Stimulated activated naive CD4-positive, alpha-beta T cell (primary cell): Measurements from ENCODE around the gene ATP6V1F.

Experiments used
- DNase-seq, 6 experiments: peaks; one replicate each; lab custom pipeline; 2025; lab: John Stamatoyannopoulos, UW

ATP6V1F gene

DNA sequence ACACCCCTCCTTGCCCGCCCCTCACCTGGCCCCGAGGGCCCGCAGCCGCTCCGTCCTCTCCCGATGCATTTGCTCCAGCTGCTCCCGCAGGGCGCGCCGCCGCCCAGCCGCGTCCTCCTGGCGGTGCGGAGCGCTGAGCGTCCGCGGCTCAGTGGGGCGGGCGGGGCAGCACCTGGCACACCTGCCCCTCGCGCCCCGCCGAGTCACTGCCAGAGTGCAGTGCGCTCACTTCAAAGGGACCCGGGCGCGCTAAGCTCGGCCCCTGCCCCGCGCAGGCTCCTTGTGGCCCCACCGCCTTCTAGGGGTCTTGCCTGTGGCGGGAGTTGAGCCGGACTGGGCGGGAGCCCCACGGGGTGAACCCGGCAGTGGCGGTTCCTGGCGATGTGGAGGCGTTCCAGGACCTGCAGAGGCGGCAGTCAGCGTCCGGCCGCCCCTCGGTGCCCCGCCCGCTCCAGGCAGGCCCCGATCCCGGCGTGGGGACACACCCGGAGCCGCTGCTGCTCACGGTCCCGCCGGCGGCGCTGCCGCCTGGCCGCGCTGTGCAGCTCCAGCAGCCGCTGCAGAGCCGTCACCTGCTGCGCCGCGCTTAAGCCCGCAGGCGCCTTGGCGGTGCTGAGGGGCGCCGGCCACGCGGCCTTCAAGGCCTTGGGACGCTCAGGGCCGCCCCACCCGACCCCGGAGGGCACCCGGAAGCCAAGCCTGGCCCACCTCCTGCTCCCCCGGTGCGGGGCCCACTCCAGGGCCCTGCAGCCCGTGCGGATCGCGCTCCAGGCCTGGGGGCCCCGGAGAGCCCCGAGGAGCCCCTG lies 6.7 kb downstream of the ATP6V1F start:
- DNase-seq, result peak in 5 of 6 experiments; percentile 23 to 58 (median 33)

DNA sequence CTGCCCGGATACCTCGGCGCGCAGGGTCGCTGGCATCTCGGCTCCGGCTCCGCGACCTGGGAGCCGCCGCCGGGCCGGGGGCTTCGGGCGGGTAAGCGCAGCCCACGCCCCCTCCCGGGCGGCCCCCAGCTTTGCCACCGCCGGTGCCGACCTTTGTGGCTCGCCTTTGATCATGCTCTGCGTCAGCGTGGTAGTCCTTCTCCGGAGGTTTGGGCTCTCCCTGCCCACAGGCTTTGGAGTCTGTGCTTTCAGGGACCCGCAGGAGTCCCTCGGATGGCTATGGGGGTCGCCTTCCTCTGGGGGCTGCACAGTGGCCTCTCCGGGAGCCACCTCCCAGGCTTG lies 7.3 kb downstream of the ATP6V1F start:
- no peak for DNase-seq

DNA sequence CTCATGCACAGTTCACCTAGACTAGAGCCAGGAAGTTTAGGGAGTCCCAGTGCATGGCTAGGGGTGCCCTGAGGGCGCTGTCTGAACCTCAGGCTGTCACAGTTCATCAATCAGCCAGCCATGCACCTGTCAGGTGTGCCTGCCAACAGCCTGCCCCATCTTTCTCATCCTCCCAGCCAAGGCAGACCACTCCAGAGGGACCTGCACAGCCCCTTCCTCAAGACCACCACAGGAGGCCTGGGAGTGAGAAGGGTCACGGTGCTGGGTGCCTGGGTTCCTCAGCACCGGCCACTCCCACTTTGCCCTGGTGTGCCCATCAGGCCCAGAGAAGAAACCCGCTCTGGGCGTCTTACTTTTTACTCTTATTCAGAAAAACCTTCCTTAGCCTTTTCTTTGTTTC lies 8.4 kb downstream of the ATP6V1F start:
- no peak for DNase-seq

- no peak for DNase-seq
Measured at GRCh38 chr7:128872394-128872824, 9.8 kb downstream of the ATP6V1F start.

GRCh38 chr7:128873234-128873633 lies 10.6 kb downstream of the ATP6V1F start:
- DNase-seq, result no peak

DNA sequence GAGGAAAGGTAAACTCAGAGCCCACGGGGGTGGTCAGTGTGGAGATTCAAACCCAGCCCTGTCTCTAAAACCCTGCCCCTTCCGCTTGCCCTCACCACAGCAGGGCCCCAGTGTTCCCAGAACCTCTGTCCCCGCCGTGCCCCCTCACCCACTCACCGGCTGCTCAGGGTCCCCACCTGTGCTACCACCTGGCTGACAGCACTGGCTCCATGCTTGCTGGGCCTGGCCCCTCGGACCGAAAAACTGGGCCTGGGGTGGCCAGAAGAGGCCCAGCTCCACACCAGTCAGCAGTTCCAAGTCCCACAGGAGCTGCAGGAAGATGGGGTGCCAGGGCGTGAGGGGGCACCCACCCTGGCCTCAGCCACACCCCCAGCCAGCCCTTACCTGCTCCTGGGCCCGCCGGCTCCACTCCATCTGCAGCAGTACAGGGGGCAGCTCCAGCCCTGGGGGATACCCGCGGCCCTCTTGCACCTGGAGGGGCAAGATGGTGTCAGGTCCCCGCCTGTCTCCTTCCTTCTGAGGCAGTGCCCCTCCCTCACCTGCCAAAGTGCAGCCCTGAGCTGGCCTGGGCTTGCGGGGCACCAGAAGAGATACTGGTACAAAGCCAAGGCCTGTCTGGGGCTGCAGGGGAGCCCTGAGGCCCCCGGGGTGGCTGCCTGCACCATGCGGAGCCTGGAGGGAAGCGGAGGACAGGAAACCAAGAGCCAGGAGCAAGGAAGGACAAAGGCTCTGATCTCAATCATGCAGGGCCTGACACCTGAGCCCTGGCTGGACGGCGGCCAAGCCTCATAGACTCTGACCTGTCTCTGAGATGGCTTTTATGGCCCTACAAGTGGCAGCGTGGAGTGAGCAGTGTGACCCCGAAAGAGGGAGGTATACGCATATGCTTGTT lies 11.7 kb downstream of the ATP6V1F start:
- DNase-seq, result no peak

GRCh38 chr7:128875523-128875948 lies 12.9 kb downstream of the ATP6V1F start:
- no peak for DNase-seq

- no peak for DNase-seq
Measured at GRCh38 chr7:128876127-128876526, 13.5 kb downstream of the ATP6V1F start.

GRCh38 chr7:128876586-128876977 lies 13.9 kb downstream of the ATP6V1F start:
- DNase-seq, result no peak

DNA sequence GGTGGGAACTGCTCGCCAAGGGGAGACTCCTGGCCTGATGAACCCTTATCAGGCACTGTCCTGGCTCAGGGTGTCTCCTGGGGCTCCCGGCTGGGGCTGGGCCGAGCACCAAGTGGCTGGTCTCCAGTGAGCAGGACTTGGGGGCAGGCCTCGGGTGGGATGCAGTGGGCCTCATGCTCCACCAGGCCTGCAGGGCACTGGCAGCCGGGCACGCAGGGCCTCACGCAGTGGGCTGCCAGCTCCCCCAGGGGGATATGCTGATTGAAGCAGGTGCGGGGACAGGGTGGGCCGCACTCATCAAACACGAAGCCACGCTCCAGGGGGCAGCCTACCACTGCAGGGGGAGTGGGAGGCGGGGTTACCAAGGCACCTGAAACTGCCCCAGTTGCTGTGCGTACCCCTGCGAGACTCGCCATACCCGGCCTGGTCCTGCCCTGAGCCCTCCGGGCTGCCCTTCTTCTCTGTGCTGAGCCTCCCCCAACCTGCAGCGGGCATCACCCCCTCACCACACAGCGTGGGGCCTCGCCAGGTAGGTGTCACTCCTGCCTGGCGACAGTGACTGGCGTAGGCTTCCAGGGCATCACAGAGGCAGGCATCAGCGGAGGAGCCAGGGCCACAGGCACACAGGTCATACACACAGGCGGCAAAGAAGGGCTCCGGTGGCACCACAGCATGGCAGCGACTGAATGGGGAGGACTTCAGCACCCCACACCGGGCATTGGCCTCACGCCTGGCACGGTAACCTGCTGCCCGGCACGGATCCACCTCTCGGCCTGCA lies 14.5 kb downstream of the ATP6V1F start:
- DNase-seq, result no peak

DNA sequence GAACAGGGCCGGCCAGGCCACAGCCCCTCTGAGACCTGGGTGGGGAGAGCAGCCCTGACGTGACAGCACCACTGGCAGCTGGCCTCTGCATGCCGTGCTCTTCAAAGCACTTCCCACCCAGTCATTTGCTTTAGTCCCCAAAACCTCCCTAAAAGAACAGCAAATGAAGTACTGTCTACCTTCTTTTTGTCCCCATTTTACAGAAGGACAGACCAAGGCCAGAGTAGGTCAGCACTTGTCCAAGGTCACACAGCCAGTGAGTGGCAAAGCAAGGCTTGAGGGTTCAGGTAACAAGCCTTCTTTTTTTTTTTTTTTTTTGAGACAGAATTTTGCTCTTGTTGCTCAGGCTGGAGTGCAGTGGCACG lies 15.1 kb downstream of the ATP6V1F start:
- no peak for DNase-seq

DNA sequence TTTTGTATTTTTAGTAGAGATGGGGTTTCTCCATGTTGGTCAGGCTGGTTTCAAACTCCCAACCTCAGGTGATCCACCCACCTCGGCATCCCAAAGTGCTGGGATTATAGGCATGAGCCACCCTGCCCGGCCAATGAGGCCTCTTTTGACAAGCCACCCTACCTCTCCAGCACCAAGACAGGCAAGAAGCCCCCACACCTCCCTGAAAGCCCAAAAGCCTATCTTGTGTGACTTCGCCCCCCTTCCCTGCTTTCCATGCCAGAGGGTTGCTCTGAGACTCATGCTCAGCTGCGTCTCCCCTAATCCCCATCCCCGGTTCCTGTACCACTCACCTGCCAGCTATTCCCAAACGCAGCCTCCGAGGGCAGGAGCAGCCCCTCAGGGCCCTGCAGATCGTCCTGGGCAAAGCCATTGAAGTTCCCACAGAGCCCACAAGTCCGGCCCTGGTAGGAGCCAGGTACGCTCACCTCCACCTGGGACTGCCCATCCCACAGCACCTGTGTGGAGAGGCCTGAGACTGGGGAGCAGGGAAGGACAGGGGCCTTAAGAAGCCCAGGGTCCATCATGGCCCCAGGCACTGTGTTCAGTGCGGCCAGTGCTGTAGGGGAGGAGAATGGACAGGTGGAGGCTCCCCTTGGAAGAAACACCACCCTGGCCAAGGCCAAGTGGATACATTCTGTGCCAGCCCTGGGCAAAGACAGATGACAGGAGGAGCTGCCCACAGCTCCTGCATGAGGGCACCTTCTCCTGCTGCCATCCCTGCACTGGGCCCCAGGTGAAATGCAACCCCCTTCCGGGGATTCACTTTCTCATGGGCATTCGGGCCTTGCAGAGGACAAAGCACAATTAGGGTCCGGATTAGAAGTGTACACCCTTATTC lies 15.8 kb downstream of the ATP6V1F start:
- no peak for DNase-seq

DNA sequence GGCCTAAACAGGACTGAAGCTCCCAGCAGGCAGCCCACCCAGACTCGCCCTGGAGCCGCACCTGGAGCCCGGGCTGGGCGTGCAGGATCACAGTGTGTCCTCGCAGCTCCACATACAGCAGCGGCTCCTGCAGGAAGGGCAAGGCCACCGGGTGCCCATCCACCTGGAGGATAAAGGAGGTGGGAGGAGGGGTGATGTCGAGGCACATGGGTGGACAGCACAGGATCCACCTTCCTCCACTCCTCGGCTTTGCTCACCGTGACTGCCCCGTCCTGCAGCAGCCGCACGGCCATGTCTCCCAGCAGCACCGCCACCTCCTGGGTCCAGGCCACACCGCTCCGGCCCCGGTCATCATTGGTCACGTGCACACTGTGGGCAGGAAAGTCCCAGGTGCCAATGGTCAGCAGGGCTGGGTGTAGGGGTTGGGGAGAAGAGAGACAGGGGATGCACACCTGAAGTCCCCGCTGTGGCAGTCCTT lies 16.8 kb downstream of the ATP6V1F start:
- no peak for DNase-seq

DNA sequence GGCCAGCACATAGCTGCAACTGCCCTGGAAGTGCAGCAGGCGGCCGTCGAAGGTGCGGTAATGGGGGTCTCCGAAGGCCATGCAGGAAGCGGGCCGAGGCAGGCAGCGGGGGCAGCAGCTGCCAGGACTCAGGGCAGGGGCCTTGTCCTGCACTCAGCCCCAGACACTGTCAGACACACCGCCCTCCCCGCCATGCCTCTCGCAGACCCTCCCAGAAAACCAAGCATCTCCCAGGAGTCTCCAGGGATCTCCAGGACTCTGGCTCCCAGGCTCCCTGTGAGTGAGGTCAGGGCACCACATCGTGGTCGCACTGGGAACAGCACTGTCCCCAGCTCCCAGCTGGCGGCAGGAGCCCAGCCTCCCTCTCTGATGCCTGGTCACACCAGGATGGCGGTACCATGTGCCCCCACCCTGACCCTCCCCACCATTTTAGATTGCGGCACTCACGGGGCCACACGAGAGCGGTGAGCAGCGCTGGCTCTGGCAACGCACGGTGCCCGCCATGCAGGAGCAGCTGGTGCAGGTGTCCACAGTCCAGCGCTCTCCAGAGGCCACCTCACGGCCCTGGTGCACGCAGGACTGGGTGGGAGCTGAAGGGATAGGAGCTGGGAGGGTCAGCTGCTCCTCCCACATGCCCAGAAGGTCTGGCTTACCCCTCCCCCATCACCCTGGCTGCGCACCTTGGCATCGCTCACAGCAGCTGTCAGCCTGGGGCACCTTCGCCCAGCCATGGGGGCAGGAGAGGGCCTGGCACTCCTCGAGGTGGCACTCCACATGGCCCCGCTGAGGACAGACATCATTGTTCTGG lies 17.5 kb downstream of the ATP6V1F start:
- no peak for DNase-seq

DNA sequence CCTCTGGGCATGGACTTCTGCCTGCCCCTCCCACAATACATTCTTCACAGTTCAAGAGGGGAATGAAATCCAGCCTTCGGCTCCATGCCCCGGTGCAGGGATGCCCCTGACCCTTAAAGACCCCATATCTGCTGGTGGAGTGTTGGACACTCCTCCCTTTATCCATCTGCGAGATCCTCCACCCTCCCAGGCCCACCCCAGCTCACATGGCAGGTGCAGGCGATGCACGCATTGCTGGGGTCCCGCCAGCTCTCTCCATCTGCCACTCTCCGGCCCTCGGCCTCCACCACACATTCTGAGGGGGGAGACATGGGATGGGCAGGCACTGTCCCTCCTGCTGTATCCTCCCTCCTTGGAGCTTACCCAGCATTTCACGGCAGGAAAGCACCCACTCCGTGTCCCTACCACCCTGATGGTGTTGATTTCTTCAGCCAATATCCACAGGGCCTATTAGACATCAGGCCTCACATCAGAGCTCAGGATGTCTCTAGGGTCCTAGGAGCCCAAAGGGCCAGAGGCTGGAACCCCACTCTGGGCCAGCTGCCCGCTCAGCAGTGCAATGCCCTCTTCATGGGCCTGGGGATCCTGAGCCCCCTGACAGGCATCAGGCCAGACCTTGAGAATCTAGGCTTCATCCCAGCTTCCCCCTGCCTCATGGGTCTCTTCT lies 18.3 kb downstream of the ATP6V1F start:
- no peak for DNase-seq

DNA sequence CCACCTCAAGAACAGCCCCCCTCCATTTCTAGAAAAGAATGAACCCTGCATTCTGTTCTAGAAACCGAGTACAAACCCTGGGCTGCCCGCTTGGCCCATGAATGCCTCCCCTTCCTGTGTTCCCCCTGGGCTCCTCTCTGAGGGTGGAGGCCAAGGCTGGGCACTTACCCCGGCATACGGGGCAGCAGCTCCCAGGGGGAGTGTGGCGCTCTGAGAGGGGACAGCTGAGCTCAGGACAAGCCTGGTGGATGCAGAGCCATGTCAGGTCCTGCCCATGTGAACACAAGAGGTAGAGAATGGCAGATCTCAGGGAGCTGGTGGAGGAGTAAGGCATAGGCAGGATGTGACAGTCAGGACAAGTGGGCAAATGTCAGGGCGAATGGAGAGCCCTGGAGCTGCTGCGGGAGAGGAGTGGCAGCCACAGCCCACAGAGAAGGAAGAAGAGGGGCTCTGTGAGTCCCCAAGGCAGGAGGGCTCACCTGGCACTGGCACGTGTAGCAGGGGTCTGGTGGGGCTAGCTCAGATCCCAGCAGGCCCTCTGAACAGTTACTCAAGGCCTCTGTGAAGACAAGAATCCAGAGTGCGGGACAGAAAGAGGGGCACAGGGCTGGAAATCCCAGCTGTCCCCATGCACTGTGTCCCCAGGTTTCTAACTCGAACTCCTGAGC lies 18.9 kb downstream of the ATP6V1F start:
- no peak for DNase-seq

DNA sequence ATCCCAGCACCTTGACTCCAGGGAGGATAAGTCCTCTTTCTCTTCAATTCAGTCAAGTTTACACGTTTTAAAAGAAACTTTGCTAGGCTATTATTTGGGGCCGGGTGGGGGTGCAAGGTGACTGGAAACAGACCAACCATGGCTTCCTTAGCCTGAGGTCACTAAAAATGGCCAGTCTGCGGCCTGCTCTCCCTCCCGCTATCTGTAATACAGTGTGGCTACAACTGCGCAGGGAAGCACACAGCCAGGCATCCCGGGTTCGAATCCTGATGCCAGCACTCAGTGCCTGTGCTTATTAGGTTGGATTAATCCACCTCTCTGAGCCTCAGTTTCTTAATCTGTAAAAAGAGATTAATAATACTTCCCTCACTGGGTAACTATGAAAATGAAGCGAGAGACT lies 19.5 kb downstream of the ATP6V1F start:
- no peak for DNase-seq

GRCh38 chr7:128883622-128884448 lies 21.2 kb downstream of the ATP6V1F start:
- peak; percentile 50 to 89 (median 79) for DNase-seq
